GM18520 (cell line): ENCODE measurements around the gene PIP4K2B.
A peak's percentile ranks its signal among the peaks of the same experiment; 100 is the strongest.
"Not testable (repeated sequence)": the region's sequence is repeated elsewhere in the genome, so short reads cannot be mapped to it uniquely, and the experiment has no call there.

Source experiments
- ATAC-seq: cut with Tn5 transposase; IDR thresholded peaks from one replicate; pipeline ENCODE4 v1.9.1; 2021; ENCODE audit not compliant: unreplicated experiment

The PIP4K2B gene

DNA sequence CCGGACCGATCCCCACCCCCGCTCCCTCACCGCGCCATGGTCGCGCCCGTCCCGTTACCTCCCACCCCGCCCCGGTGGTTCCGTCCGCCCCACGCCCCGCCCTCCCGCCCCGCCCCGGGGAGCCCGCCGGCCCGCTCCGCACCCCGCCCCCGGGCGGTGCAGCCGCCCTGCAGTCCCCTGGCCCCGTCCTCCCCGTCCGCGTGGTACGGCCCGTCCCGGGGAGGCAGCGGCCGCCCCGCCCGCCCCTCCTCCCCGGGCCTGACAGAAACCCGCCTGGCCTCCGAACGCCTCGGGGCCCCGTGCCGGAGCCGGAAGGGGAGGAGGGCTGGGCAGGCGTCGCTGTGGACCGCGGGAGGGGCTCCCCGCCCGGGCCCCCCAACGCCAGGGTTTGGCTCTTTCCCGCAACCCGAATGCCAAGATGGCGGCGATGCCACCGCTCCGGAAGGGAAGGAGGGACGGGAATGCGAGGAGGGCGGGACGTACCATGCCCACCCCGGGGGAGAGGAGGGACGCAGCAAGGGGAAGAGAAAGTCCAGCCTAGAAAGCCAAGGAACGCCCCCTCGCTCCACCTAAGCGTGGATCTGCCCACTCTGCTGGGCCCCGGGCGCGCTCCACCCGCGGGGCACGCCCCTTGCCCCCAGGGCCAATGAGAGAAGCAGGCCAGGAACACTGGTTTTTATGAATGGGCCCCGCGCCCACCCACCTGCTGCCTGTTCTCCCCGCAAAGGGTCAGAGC is at the start of gene PIP4K2B:
Gene PIP4K2B, minus strand, starts transcription at position 56 of the 736 bp plus-strand sequence. CDS start 132 bp downstream, outside the sequence.
- peak; percentile 72 for ATAC-seq

DNA sequence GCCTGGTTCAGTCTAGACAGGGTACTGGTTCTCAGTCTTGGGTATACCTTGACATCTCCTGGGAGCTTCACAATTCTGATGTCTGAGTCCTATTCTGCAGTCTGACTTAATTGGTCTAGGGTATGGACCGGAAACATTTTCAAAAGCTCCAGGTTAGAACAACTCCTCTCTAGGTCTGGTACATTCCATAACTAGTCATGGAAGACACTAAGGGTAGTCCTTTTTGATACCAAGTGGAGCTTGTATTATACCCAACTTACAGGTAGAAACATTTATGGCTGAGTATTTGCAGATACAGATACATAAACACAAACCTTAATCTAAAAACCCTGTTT is 49.2 kb upstream of the PIP4K2B start:
- no peak for ATAC-seq

DNA sequence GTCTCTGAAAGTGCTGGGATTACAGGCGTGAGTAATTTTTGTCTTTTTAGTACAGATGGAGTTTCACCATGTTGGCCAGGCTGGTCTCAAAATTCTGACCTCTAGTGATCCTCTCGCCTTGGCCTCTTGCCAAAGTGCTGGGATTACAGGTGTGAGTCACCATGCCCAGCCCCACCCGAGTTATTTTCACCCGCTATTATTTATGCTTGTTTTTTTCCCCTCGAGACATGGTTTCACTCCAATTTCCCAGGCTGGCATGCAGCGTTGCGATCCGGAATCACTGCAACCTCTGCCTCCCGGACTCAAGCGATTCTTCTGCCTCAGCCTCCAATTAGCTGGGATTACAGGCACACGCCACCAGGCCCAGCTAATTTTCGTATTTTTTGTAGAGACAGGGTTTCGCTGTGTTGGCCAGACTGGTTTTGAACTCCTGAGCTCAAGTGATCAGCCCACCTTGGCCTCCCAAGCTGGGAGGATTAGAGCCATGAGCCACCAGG is 45.0 kb upstream of the PIP4K2B start:
- ATAC-seq: no peak

DNA sequence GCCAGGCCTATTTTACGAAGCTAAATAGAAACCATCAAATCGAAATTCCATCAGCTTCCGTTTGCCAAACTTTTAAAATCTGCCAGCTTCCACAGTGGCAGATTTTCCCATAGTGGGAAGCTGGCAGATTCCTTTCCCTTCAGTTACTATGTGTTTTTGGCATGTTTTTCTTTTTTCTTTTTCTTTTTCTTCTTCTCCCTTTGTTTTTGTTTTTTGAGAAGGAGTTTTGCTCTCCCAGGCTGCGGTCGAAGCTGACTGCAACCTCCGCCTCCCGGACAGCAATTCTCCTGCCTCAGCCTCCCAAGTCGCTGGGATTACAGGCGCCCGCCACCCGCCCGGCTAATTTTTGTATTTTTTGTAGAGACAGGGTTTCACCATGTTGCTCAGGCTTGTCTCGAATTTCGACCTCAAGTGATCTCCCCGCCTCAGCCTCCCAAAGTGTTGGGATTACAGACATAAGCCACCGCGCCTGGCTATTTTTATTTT is 26.4 kb upstream of the PIP4K2B start:
- no peak for ATAC-seq

DNA sequence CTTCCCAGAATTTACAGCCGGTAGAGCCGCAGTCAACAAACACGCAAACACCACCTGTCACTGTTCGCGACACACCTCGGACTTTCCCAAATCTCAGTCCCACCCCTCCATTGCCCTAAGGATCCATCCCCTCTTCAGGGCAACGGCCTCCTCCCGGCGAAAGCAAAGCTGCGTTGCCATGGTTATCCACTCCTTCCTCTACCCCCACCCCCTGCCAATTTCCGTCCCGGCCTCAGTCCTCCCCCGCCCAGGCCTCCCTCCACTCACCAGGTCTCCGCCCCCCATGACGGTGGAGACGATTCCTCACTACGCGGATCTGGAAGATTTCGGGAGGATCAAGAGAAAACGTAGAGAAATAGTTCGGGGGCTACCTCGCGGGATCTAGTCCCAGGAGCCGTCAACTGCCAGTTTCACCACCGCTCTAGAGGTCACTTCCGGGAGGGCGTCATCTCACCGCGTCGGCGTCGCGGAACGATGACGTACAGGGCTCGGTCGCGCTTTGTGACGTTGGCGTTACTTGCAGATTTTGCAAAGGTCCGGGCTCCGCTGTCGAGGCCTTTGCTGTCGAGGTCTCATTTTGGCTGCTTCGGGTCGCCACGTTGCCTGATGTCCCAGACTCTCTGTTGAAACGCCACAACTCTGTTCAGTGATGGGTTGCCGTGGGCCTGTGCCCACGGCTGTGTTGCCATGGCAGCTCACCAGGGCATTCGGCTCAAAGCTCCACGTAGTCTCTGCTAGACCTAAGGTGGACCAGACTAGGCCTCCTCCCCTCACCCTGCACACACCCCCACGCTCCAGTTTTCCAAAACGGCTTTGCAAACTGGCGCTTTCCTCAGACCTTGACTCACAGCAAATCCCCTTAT is 25.8 kb upstream of the PIP4K2B start, which contains the start of gene CWC25:
Gene CWC25, minus strand, starts transcription at position 423 of the 863 bp plus-strand sequence. Its CDS starts 138 bp downstream, at position 285.
- ATAC-seq: peak; percentile 91

DNA sequence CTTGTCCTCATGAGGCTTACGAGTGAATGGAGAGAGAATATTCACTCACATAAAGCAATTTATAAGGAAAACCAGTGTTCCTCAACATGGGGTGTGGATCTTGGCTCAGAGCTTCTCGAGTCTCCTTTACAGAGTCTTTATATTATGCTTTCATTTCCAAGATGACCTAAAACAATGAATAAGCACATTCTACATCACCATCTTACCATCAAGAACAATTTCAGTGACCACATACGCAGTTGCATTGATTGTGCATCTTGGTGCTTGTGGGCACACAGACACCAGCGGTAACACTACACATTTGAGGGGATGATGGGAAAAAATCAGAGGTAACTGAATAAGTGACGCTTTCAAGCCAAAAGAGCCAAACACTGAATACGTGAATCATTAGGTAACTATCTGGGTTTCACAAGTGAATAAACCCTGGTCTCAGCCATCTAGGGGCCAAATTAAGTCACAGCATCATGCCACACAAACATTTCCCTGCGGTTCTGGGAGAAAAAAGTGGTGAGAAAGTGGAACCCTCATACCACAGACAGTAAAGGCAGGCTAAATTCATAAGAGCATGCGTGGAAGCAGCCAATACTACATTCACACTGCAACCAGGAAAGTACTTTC is 16.3 kb upstream of the PIP4K2B start:
- ATAC-seq: no peak

DNA sequence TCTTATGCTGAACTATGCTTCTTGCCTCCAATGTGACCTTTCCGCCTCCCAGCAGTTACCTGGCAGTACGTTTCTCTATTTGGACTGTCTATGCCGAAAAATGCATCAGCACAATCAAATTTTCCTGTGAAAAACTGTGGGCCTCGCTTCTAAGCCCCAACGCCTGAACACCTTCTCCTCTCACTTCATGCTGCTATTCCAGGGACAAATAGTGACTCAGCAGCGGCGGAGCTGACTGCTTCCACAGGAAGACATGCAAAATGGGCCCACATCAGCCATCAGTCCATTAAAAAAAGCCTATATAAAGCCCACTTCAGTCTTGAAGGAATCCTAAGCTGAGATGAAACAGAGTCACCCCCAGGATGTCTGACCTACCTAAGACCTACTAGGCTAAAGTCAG is 10.5 kb upstream of the PIP4K2B start:
- ATAC-seq: no peak

DNA sequence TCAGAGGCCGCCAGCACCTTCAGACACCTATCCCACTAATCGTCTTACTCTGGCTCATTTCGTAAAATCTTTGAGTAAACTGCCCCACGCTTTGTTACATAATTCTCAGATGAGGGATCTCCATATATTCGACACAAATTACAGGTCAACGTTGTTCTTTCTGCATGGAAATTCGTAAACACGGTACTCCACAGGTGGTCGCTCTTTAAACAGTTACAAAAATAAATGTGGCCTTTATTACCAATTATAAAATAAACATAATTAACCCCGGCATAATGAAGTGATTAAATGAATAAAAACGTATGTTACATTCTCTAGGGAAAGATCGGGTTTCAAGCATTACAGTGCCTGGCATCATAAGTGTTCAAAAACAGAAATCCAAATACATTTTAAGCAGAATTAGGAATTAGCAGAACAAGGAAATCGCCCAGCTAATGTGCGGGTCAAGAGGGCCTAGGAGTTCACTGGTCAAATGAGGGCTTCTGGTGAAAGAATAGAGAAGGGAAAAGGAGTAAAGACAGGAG is 943 bp upstream of the PIP4K2B start:
- no peak for ATAC-seq

DNA sequence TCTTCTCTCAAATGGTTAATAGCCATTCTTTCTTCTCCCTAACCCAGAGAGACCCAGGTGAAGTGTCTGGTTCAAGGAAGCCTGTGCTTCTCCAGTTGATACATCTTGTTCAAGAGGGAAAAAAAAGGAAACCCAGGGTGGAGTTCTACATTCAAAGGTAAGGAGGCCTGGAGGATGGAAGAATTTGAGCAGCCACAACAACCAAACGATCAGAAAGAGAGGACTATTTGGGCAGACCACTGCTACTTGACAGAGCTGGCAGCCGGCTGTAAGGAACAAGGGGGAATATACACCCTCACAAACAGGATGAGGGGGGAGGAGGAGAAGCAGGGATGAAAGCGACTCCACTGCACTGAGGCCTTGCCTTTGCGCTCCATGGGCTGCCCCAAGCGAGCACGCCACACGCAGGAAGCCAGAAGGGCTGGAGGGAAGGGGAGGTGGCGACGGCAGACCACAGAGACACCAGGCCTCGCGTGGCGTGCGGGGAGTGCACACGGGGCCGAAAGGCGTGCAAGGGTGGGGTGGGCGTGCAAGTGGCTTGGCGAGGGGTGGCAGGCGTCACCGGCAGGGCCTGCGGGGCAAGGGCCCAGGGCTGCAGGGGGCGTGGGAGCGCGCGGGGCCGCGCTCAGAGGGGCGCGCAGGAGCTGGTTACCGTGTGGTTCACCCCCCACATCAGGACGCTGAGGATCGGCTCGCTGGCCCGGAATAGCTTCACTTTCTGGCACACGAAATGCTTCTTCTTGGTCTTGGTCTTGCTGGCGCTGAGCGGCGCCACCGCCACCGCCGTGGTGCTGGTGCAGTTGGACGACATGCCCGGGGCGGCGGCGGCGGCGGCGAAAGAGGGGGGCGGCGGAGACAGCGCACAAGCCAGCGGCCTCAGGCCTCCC is 499 bp downstream of the PIP4K2B start:
- peak; percentile 3 for ATAC-seq

DNA sequence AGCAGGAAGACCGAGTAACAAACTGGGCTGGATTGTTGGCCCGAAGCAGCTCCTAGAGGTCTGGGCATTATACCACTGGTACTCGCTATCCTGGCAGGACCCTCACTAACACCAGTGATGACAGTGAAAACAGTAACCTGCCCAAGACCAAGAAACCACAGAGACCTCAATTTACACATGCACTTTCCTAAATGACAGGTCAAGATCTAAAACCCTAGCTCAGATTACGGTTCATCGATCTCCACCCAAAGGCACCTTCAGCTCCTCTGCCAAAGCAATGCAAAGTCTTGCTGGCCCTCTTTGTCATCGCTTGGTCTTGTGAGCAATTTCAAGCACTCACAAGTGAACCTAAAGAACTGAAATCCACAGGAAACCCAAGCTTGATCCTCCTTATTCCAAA is 1.5 kb downstream of the PIP4K2B start:
- ATAC-seq: no peak

DNA sequence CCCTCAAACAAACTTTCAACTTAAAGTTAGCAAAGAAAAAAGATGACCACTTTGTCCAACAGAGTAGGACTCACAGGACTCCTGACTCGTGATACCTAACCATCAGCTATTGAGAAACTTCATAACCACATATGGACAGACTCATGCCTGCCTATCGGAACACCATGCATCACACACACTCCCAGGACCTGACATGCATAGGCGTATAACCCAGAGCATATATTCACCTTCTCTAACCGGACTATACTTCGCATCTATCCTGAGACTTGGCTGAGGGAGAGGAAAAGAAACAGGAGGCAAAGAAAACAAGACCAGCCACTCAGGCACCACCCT is 2.2 kb downstream of the PIP4K2B start:
- ATAC-seq: no peak

DNA sequence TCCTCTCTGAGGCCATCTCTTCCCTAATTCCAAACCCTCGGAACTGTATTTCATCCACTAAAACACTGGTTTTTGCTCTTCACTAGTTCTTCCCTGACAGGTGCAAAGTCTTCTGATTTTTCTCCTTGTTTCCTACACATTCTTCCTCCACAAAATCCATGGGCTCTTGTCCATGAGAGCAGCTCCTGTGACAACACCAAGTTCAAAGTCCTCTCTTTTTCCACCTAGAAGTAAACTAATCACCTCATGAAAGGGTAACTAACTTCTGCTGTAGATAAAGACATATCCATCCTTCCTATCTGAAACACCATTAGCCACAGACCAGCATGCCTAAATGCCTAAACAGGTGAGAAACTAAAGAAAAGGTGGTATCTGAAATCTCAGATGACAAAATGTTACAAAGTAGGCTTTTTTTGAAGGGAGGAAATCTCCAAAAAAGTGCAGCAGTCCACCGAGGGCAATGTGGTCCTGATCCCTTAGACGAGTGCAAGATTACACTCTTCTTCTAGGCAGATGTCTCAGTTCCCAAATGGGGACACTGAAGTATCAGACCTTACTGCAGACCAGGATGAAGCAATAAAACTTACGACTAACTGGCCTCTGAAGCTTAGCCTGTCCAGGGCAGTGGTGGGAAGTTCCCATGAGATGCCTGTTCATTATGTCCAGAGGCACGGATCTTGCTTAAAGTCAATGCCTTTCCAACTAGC is 2.8 kb downstream of the PIP4K2B start:
- no peak for ATAC-seq

DNA sequence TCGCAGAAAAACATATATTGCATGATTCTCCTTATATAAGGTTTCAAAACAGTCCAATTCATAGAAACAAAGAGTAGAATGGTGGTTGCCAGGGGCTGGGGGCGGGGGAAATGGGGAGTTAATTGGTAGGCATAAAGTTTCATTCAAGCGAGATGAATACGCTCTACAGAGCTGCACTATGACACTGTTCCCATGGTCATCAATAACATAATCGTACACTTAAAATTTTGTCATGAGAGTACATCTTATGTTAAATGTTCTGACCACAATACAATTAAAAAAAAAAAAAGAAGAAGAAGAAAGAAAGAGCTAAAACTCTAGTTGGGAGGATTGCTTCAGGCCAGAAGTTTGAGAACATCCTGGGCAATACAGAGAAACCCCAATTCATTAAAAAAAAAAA is 5.1 kb downstream of the PIP4K2B start:
- ATAC-seq: no peak

DNA sequence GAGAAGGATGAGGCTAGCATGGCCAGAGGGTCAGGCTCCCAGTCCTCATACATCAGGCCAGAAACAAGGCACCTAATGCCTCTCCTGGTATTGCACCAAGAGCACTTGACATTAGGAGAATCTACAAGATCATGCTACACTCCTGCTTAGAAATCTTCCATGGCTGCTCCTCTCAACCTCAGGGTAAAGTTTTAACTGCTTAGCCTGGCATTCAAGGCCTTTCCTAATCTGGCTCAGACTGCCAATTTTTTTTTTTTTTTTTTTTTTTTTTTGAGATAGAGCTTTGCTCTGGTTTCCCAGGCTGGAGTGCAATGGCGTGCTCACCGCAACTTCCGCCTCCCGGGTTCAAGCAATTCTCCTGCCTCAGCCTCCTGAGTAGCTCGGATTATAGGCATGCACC is 8.2 kb downstream of the PIP4K2B start:
- no peak for ATAC-seq

DNA sequence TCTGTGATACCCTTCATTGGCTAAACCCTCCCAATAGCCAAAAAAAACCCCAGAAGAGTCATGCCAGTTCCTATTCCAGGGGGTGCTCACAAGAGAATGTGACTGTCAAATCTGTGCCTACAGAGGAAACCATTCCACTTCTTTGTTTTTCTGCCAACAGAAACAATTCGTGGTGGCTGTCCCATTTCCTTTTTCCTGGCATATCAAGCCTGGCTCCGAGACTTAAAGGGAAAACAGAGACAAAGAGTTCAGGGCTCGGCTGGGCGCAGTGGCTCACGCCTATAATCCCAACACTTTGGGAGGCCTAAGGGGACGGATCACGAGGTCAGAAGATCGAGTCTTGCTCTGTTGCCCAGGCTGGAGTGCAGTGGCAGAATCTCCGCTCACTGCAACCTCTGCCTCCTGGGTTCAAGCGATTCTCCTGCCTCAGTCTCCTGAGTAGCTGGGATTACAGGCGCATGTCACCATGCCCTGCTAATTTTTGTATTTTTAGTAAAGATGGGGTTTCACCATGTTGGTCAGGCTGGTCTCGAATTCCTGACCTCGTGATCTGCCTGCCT is 9.1 kb downstream of the PIP4K2B start:
- not testable (repeated sequence) for ATAC-seq

DNA sequence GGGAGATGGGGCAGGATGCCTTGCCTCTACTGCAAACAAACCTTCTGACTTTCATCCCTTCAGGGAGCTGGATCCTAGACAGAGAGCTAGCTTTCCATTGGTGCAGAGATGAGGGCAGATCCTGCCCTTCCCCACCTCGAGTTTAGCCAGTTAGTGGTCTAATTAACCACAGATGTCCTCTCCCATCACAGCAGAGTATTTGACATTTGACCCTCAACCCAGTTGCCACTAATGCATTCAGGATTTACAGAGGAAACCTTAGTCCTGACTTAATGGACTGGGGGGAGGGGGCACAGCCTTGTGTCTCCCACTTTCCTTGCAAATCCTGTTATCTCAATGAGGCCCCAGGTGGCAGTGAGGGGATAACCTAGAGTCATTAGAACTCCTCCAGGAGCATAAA is 10.2 kb downstream of the PIP4K2B start:
- ATAC-seq: no peak

DNA sequence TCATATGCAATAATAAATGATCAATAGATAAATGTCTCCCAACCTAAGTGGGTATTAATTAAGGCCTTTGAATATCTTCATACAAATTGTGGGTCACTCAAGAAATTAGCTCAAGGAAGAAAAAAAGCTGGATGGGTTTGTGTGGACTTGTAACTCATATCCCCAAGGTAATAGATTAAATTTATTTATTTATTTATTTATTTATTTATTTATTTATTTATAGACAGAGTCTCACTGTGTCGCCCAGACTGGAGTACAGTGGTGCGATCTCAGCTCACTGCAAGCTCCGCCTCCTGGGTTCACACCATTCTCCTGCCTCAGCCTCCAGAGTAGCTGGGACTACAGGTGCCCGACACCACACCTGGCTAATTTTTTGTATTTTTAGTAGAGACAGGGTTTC is 11.4 kb downstream of the PIP4K2B start:
- not testable (repeated sequence) for ATAC-seq

DNA sequence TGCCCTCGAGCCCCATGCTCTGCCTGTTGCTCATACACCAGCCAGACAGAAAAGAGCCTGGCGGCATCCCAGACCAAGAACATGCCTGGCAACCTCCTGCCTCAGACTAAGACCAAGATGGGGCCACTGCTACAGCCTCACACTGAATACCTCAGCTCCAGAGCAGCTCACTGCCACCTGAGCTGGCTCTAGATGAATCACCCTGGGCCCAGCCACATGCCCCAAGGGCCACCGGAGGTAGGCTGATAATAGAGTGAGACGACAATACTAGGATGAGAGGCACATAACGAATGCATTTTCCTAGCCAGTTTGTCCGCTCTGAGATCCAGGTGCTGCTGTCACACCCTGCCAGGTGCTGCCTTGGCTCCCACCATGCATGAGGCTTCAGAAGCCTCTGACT is 13.0 kb downstream of the PIP4K2B start:
- ATAC-seq: no peak

DNA sequence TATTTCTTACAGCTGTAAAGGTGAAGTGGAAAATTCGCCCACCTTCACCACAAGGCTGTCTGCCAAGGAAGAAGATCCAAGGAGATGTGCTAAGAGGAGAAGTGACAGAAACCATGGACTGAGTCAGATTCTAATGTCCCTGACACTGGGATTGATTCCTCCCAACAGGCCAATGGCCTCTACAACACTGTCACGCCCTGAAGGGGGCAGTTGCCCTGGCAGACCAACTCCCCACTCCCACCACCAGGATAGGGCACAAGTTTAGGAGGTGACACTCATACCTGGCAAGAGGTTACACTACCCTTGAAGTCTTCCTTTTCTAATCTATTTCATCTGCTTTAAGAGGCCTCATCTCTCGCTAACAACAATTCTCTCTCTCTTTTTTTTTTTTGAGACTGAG is 16.1 kb downstream of the PIP4K2B start:
- ATAC-seq: no peak
